BLaER1 treated with 17β-estradiol and CSF1 and Interleukin-3, amounts not matched to agents 10 nM and 100 nM (cell line): Measurements from ENCODE around the gene RIMKLB.
"Not testable (repeated sequence)": the region's sequence is repeated elsewhere in the genome, so short reads cannot be mapped to it uniquely, and the experiment has no call there.

ENCODE experiments used
- H3K27ac ChIP-seq, 11 experiments: shearing (Covaris generic); formaldehyde crosslinking; 2 replicates each; pipeline ENCODE4 v1.8.1; 2022
- H3K27me3 ChIP-seq, 11 experiments: shearing (Covaris generic); formaldehyde crosslinking; 2 replicates each; pipeline ENCODE4 v1.8.1; 2022
- H3K36me3 ChIP-seq, 11 experiments: shearing (Covaris generic); formaldehyde crosslinking; 2 replicates each; pipeline ENCODE4 v1.8.1; 2022
- H3K4me1 ChIP-seq, 10 experiments: shearing (Covaris generic); formaldehyde crosslinking; 2 replicates each; pipeline ENCODE4 v1.8.1; 2022
- H3K4me2 ChIP-seq, 11 experiments: shearing (Covaris generic); formaldehyde crosslinking; 2 replicates each; pipeline ENCODE4 v1.8.1; 2022
- H3K4me3 ChIP-seq, 10 experiments: shearing (Covaris generic); formaldehyde crosslinking; 2 replicates each; pipeline ENCODE4 v1.8.1; 2022
- H3K9ac ChIP-seq, 11 experiments: shearing (Covaris generic); formaldehyde crosslinking; 2 replicates each; pipeline ENCODE4 v1.8.1; 2022
- H3K9me3 ChIP-seq, 11 experiments: shearing (Covaris generic); formaldehyde crosslinking; replicated peaks in 1 of 11; 2 replicates each; pipeline ENCODE4 v1.8.1; 2022
- H4K20me1 ChIP-seq, 11 experiments: shearing (Covaris generic); formaldehyde crosslinking; 2 replicates each; pipeline ENCODE4 v1.8.1; 2022
- Cebpa-rat ChIP-seq, 11 experiments: shearing (Covaris generic); IDR thresholded peaks; 2 replicates each; pipeline ENCODE4 v1.8.1; 2022

RIMKLB gene

DNA sequence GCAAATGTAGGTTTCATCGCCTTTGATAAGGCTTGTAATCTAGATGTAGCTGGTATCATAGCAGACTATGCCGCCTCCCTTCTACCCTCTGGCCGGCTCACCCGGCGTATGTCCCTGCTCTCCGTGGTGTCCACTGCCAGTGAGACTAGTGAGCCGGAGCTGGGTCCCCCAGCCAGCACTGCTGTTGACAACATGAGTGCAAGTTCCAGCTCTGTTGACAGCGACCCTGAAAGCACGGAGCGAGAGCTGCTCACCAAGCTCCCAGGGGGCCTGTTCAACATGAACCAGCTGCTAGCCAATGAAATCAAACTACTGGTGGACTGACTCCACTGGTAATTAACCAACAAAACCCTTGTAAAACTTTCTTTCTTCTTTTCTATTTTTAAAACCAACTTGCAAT is 75.7 kb downstream of the RIMKLB start:
- no peak overlapping the region for H3K9ac ChIP-seq
- no peak overlapping the region for H3K27ac ChIP-seq
- TF ChIP-seq Cebpa-rat (IDR thresholded peaks at IDR 0.05) = no peak
- peaks cover 39 to 87% (median 52%) of the 10 kb centered on the region in 11 experiments for H3K36me3 ChIP-seq
- H3K27me3 ChIP-seq = no peaks in the 10 kb centered on the region
- H3K4me3 ChIP-seq = no peak overlapping the region
- peak overlapping the region in 6 of 11 experiments; percentile 12 to 56 (median 27); a peak in 6 of 22 replicates for H3K4me2 ChIP-seq
- no peaks in the 10 kb centered on the region for H3K9me3 ChIP-seq
- peaks cover 0 to 7% (median 0%) of the 10 kb centered on the region in 11 experiments; a peak in 1 of 22 replicates for H4K20me1 ChIP-seq
- H3K4me1 ChIP-seq = peaks cover 0 to 13% (median 6%) of the 10 kb centered on the region in 10 experiments; a peak in 12 of 20 replicates

DNA sequence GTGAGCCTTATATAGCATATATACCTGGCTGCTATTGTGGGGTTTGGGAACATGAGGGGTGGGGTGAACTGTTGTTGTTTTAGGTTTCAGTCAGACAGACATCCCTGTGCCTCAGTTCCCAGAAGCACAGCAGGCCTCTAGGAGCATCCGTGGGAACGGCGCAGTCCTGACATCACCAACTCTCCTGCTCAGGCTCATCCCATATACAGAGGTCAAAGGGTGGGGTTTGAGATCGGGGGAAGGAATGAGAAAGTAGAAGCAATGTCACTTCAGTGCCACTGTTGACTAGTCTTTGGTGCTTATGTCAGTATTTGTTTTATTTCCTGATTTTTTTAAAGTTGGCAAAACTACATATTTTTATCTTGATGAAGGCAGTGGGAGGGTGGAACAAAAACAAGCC is 81.5 kb downstream of the RIMKLB start:
- H3K4me2 ChIP-seq = no peak overlapping the region
- H3K9me3 ChIP-seq = no peaks in the 10 kb centered on the region
- H3K4me1 ChIP-seq = peaks cover 0 to 13% (median 0%) of the 10 kb centered on the region in 10 experiments; a peak in 1 of 20 replicates
- H3K9ac ChIP-seq = no peak overlapping the region
- H4K20me1 ChIP-seq = peaks cover 0 to 7% (median 0%) of the 10 kb centered on the region in 11 experiments; a peak in 1 of 22 replicates
- no peak for TF ChIP-seq Cebpa-rat (IDR thresholded peaks at IDR 0.05)
- no peaks in the 10 kb centered on the region for H3K27me3 ChIP-seq
- H3K27ac ChIP-seq = no peak overlapping the region
- no peak overlapping the region for H3K4me3 ChIP-seq
- H3K36me3 ChIP-seq = peaks cover 25 to 76% (median 52%) of the 10 kb centered on the region in 11 experiments

DNA sequence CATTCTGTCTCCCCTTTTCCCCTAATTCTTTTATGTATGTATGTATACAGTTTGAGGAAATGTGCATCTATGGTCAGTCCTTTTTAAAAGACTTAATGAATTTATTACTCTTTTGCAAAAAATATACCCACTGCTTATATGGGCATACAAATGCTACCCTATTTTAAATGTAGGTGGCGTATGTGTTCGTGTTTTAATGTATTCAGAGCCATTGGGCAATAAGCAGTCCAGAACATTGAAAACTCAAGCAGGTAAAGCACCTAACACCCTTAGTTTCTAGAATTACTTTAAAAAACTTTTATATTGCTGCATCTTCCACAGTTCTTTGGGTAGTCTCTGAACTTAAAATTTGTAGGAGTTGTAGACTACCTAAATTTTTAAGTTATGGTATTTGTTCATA is 82.1 kb downstream of the RIMKLB start:
- H3K27me3 ChIP-seq = no peaks in the 10 kb centered on the region
- H4K20me1 ChIP-seq = peaks cover 0 to 2% (median 0%) of the 10 kb centered on the region in 11 experiments; a peak in 1 of 22 replicates
- H3K4me3 ChIP-seq = no peak overlapping the region
- H3K4me2 ChIP-seq = no peak overlapping the region
- peaks cover 0 to 13% (median 0%) of the 10 kb centered on the region in 10 experiments; a peak in 1 of 20 replicates for H3K4me1 ChIP-seq
- TF ChIP-seq Cebpa-rat (IDR thresholded peaks at IDR 0.05) = no peak
- H3K9me3 ChIP-seq = no peaks in the 10 kb centered on the region
- H3K27ac ChIP-seq = no peak overlapping the region
- no peak overlapping the region for H3K9ac ChIP-seq
- H3K36me3 ChIP-seq = peaks cover 19 to 71% (median 47%) of the 10 kb centered on the region in 11 experiments

DNA sequence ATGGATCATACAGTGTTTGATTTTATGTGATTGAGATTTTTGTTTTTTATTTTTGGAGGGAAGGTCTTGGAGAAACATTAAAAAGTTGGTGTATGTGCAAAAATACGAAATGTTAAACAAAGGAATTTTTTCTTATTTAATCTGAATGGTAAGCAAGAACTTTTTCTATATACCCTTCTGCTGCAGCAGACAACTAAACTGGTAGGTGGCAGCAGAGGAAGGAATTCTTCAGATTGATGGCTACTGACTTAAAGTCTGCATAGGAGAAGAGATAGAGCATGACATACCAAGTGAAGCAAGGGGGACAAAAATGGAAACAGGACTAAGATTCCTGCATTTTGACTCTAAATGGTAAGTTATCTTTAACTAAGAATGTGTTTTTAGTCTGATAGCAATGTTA is 82.6 kb downstream of the RIMKLB start:
- no peak overlapping the region for H3K4me3 ChIP-seq
- no peak overlapping the region for H3K4me2 ChIP-seq
- H3K9me3 ChIP-seq = no peaks in the 10 kb centered on the region
- H3K4me1 ChIP-seq = peaks cover 0 to 13% (median 0%) of the 10 kb centered on the region in 10 experiments; a peak in 1 of 20 replicates
- TF ChIP-seq Cebpa-rat (IDR thresholded peaks at IDR 0.05) = no peak
- H3K27ac ChIP-seq = no peak overlapping the region
- H3K9ac ChIP-seq = no peak overlapping the region
- no peaks in the 10 kb centered on the region for H4K20me1 ChIP-seq
- H3K27me3 ChIP-seq = no peaks in the 10 kb centered on the region
- peaks cover 17 to 66% (median 41%) of the 10 kb centered on the region in 11 experiments for H3K36me3 ChIP-seq

DNA sequence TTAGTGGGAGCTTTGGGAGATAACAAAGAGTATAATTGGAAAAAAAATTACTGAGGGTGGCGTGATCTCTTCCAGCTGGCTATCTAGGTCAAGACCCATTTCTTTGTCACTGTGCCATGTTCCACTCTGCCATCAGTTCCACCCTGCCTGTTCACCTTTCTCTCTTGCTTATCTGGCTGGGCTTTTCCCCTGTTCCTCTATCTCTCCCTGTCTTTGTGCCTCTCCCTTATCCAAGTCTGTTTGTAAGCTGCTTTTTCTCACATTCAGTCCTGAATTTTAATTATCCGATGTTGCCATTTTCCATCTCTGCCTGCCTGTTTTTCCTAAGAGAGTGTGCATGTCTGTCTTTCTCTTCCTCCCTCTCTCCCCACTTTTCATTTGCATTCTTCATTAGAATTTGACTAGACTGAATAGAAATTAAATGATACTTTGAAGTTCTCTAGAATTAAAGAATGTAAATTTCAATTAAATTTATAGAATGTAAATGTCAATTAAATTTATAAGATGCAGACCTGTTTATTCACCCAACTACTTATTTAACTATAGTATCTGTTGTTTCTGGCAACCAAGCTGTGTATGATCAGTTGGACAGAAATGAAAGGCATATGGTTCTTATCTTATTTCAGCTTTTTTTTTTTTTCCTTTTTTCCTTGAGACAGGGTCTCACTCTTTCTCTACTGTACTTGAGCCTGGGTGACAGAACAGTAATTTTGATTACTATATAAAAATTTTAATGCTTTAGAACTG is 83.8 kb downstream of the RIMKLB start:
- Histone ChIP-seq H3K4me1 (peaks cover 0 to 13% (median 0%) of the 10 kb centered on the region in 10 experiments; a peak in 1 of 20 replicates), H3K4me2 (peak overlapping the region in 1 of 11 experiments; percentile 3; a peak in 1 of 22 replicates), H3K27me3 (no peaks in the 10 kb centered on the region), H3K9ac (no peak overlapping the region; a peak in 1 of 22 replicates), H3K27ac (no peak overlapping the region), H3K9me3 (peaks cover 0 to 6% (median 3%) of the 10 kb centered on the region in 11 experiments; a peak in 6 of 22 replicates), H3K4me3 (no peak overlapping the region), H3K36me3 (peaks cover 17 to 58% (median 36%) of the 10 kb centered on the region in 11 experiments; a peak in 21 of 22 replicates), H4K20me1 (no peaks in the 10 kb centered on the region)
- no peak for TF ChIP-seq Cebpa-rat (IDR thresholded peaks at IDR 0.05)

DNA sequence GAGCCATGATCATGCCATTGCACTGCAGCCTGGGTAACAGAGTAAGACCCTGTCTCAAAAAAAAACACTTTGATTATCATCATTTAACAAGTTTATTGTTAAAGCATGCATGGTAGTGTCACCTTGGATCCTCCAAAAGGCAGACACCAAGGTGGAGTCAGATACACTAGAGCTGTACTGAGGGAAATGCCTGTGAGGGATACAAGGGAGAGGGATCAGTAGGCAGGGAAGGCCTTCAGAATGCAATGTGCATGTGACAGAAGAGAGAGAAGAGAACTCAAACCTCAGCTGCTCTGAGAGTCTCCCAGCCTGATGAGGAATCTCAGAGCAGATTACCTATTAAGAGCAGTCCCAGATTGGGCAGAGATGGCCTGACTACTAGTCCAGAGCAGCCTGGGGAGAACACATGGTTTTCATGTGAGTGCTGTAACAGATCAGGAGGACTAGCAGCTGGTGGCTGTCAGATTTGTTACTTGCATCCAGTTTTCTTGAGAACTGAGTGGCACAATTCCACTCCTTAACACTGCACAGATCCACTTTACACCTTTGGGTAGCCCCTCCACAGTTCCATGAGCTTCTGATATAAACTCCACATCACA is 86.6 kb downstream of the RIMKLB start:
- no peaks in the 10 kb centered on the region for H4K20me1 ChIP-seq
- no peak overlapping the region for H3K27ac ChIP-seq
- TF ChIP-seq Cebpa-rat (IDR thresholded peaks at IDR 0.05) = no peak
- H3K4me1 ChIP-seq = peaks cover 0 to 13% (median 0%) of the 10 kb centered on the region in 10 experiments; a peak in 1 of 20 replicates
- no peaks in the 10 kb centered on the region for H3K27me3 ChIP-seq
- no peak overlapping the region for H3K9ac ChIP-seq
- peaks cover 12 to 31% (median 24%) of the 10 kb centered on the region in 11 experiments; a peak in 21 of 22 replicates for H3K36me3 ChIP-seq
- H3K9me3 ChIP-seq = peaks cover 0 to 23% (median 13%) of the 10 kb centered on the region in 11 experiments; a peak in 13 of 22 replicates
- H3K4me2 ChIP-seq = no peak overlapping the region
- no peak overlapping the region for H3K4me3 ChIP-seq

DNA sequence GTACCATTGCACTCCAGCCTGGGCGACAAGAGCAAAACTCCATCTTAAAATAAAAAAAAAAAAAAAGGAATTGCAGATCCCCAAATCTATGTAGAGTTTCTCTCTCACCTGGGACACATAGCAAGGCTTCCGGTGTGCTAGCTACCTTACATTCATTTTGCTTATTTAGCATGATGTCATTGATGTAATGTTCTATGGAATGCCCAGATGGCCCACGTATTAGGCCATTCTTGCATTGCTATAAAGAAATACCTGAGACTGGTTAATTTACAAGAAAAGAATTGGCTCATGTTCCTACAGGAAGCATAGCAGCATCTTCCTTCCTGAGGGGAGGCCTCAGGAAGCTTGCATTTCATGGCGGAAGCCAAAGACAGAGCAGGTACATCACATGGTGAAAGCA is 87.7 kb downstream of the RIMKLB start:
- Histone ChIP-seq H3K27me3 (no peaks in the 10 kb centered on the region), H4K20me1 (no peaks in the 10 kb centered on the region), H3K9ac (no peak overlapping the region), H3K9me3 (peaks cover 0 to 28% (median 13%) of the 10 kb centered on the region in 11 experiments; a peak in 13 of 22 replicates), H3K4me3 (no peak overlapping the region), H3K36me3 (peaks cover 12 to 28% (median 23%) of the 10 kb centered on the region in 11 experiments; a peak in 21 of 22 replicates), H3K27ac (no peak overlapping the region), H3K4me1 (peaks cover 0 to 13% (median 0%) of the 10 kb centered on the region in 10 experiments; a peak in 1 of 20 replicates), H3K4me2 (no peak overlapping the region)
- TF ChIP-seq Cebpa-rat (IDR thresholded peaks at IDR 0.05) = no peak

DNA sequence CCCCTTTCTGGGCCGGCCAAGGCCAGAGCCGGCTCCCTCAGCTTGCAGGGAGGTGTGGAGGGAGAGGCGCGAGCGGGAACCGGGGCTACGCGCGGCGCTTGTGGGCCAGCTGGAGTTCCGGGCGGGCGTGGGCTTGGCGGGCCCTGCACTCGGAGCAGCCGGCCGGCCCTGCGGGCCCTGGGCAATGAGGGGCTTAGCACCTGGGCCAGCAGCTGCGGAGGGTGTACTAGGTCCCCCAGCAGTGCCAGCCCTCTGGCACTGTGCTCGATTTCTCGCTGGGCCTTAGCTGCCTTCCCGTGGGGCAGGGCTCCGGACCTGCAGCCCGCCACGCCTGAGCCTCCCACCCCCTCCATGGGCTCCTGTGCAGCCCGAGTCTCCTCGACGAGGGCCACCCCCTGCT is 89.4 kb downstream of the RIMKLB start:
- H3K4me2 ChIP-seq, H3K9ac ChIP-seq, H3K4me3 ChIP-seq, H4K20me1 ChIP-seq, H3K27me3 ChIP-seq, H3K27ac ChIP-seq: not testable (repeated sequence)
- H3K9me3 ChIP-seq = peaks cover 0 to 28% (median 13%) of the 10 kb centered on the region in 11 experiments; a peak in 13 of 22 replicates
- peaks cover 9 to 19% (median 15%) of the 10 kb centered on the region in 11 experiments; a peak in 20 of 22 replicates for H3K36me3 ChIP-seq
- peaks cover 0 to 12% (median 0%) of the 10 kb centered on the region in 10 experiments; a peak in 4 of 20 replicates for H3K4me1 ChIP-seq

DNA sequence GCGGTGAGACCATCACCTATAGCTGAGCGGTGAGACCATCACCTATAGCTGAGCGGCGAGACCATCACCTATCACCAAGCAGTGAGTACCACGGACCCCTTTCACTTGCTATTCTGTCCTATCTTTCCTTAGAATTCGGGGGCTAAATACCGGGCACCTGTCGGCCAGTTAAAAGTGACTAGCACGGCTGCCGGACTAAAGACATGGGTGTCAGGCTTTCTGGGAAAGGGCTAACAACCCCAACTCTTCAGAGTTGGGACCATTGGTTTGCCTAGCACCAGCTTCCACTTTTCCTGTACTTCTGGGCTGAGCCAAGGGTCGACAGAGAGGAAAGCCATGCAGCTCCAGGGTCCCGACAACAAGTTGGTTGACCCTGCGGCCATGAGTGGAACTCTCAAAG is 90.9 kb downstream of the RIMKLB start:
- Histone ChIP-seq H3K4me1 (peaks cover 0 to 27% (median 0%) of the 10 kb centered on the region in 10 experiments; a peak in 5 of 20 replicates), H3K9me3 (peaks cover 0 to 28% (median 16%) of the 10 kb centered on the region in 11 experiments; a peak in 13 of 22 replicates)
- not testable (repeated sequence) for H3K27ac ChIP-seq, H3K4me2 ChIP-seq, H3K27me3 ChIP-seq, H3K4me3 ChIP-seq, H3K36me3 ChIP-seq, H3K9ac ChIP-seq, H4K20me1 ChIP-seq

DNA sequence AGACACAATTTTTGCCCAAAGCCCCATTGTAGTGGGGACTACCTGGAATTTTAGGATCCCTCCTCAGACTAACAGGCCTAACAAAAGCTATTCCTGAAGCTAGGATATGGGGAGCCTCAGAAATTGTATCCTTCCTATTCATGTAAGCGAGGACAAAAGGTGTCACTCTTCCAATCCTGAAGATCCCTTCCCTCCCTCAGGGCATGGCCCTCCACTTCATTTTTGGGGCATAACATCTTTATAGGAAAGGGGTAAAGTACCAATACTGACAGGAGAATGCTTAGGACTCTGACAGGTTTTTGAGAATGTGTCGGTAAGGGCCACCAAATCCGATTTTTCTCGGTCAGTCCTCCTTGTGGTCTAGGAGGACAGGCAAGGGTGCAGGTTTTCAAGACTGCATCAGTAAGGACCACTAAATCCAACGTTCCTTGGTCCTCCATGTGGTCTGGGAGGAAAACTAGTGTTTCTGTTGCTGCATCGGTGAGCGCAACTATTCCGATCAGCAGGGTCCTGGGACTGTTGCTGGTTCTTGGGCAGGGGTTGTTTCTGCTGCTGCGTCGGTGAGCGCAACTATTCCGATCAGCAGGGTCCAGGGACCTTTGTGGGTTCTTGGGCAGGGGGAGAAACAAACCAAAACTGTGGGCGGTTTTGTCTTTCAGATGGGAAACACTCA is 91.7 kb downstream of the RIMKLB start:
- H3K4me3 ChIP-seq, H3K27ac ChIP-seq, H4K20me1 ChIP-seq, H3K9ac ChIP-seq, H3K4me2 ChIP-seq, H3K27me3 ChIP-seq, H3K36me3 ChIP-seq: not testable (repeated sequence)
- Histone ChIP-seq H3K4me1 (peaks cover 0 to 35% (median 0%) of the 10 kb centered on the region in 10 experiments; a peak in 5 of 20 replicates), H3K9me3 (peaks cover 4 to 35% (median 21%) of the 10 kb centered on the region in 11 experiments)

DNA sequence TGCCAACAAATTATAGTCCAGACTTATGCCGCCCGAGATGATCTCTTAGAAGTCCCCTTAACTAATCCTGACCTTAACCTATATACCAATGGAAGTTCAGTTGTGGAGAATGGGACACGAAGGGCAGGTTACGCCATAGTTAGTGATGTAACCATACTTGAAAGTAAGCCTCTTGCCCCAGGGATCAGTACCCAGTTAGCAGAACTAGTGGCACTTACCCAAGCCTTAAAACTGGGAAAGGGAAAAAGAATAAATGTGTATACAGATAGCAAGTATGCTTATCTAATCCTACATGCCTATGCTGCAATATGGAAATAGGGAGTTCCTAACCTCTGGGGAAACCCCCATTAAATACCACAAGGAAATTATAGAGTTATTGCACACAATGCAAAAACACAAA is 95.4 kb downstream of the RIMKLB start:
- H3K27me3 ChIP-seq, H3K36me3 ChIP-seq, H4K20me1 ChIP-seq, H3K4me3 ChIP-seq, H3K9ac ChIP-seq: not testable (repeated sequence)
- H3K4me1 ChIP-seq = peaks cover 0 to 52% (median 0%) of the 10 kb centered on the region in 10 experiments; a peak in 5 of 20 replicates
- peak overlapping the region in 2 of 11 experiments; percentile 25 to 37; a peak in 2 of 22 replicates for H3K27ac ChIP-seq
- H3K9me3 ChIP-seq = peaks cover 9 to 41% (median 24%) of the 10 kb centered on the region in 11 experiments
- peak overlapping the region in 3 of 11 experiments; percentile 26 to 76 (median 33); a peak in 5 of 22 replicates for H3K4me2 ChIP-seq

DNA sequence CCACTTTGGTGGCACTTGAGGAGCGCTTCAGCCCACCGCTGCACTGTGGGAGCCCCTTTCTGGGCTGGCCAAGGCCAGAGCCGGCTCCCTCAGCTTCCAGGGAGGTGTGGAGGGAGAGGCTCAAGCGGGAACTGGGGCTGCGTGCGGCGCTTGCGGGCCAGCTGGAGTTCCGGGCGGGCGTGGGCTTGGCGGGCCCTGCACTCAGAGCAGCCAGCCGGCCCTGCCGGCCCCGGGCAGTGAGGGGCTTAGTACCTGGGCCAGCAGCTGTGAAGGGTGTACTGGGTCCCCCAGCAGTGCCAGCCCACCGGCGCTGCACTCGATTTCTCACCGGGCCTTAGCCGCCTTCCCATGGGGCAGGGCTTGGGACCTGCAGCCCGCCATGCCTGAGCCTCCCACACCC is 96.8 kb downstream of the RIMKLB start:
- not testable (repeated sequence) for H3K27me3 ChIP-seq, H4K20me1 ChIP-seq, H3K9ac ChIP-seq, H3K36me3 ChIP-seq
- peak overlapping the region in 2 of 11 experiments; percentile 24 to 26; a peak in 3 of 22 replicates for H3K4me2 ChIP-seq
- H3K4me1 ChIP-seq = peaks cover 0 to 52% (median 0%) of the 10 kb centered on the region in 10 experiments; a peak in 5 of 20 replicates
- peaks cover 15 to 34% (median 24%) of the 10 kb centered on the region in 11 experiments for H3K9me3 ChIP-seq
- 0 out of 20 replicates have a peak overlapping the region, but pooled peaks of 1 of the 10 experiments have one; percentile 10 for H3K4me3 ChIP-seq
- H3K27ac ChIP-seq = peak overlapping the region in 1 of 11 experiments; percentile 25; a peak in 2 of 22 replicates
